ENCODE results near the gene RNPEP. TPM values are rescaled to one million over a fixed set of nuclear protein-coding genes. Genes with fewer than 3 reads are reported as not detected.
A peak's percentile ranks its signal among the peaks of the same experiment; 100 is the strongest.
"Not testable (repeated sequence)": the region's sequence is repeated elsewhere in the genome, so short reads cannot be mapped to it uniquely, and the experiment has no call there.

Gene RNPEP
- total RNA-seq, 1 experiment from 2014 or later = 48.4 TPM

- DNase-seq = no peak
- Histone ChIP-seq H3K36me3 (no peaks in the 10 kb centered on the region), H3K9me3 (replicated peaks) (no peaks in the 10 kb centered on the region), H3K27me3 (no peaks in the 10 kb centered on the region), H3K4me3 (no peak overlapping the region), H3K27ac (no peak overlapping the region), H3K4me1 (peaks cover 25% of the 10 kb centered on the region)
These were observed 30.4 kb downstream of the RNPEP start for GRCh38 chr1:202012544-202013478.

GRCh38 chr1:202013603-202014002, 31.2 kb downstream of the RNPEP start:
- H3K36me3 ChIP-seq = no peaks in the 10 kb centered on the region
- H3K27me3 ChIP-seq = no peaks in the 10 kb centered on the region
- H3K4me1 ChIP-seq = peaks cover 33% of the 10 kb centered on the region
- no peak overlapping the region for H3K4me3 ChIP-seq
- H3K9me3 ChIP-seq (replicated peaks) = no peaks in the 10 kb centered on the region
- H3K27ac ChIP-seq = no peak overlapping the region
- no peak for DNase-seq

- Histone ChIP-seq H3K4me3 (no peak overlapping the region), H3K4me1 (peaks cover 38% of the 10 kb centered on the region), H3K27ac (no peak overlapping the region), H3K9me3 (replicated peaks) (no peaks in the 10 kb centered on the region), H3K36me3 (no peaks in the 10 kb centered on the region), H3K27me3 (peaks cover 2% of the 10 kb centered on the region; the same call in 1 of the 2 replicates)
- no peak for DNase-seq
These were observed 31.6 kb downstream of the RNPEP start for GRCh38 chr1:202014060-202014459.

GRCh38 chr1:202014915-202015661, 32.6 kb downstream of the RNPEP start:
- Histone ChIP-seq H3K9me3 (replicated peaks) (no peaks in the 10 kb centered on the region), H3K36me3 (no peaks in the 10 kb centered on the region), H3K27me3 (peaks cover 4% of the 10 kb centered on the region; the same call in 1 of the 2 replicates), H3K4me1 (peaks cover 35% of the 10 kb centered on the region), H3K4me3 (no peak overlapping the region), H3K27ac (no peak overlapping the region)
- no peak for DNase-seq

GRCh38 chr1:202015662-202015937, 33.2 kb downstream of the RNPEP start:
- Histone ChIP-seq H3K4me1 (peaks cover 30% of the 10 kb centered on the region), H3K27me3 (peaks cover 4% of the 10 kb centered on the region; the same call in 1 of the 2 replicates), H3K27ac (no peak overlapping the region), H3K36me3 (no peaks in the 10 kb centered on the region), H3K9me3 (replicated peaks) (no peaks in the 10 kb centered on the region), H3K4me3 (no peak overlapping the region)
- no peak for DNase-seq

GRCh38 chr1:202016022-202016810, 33.8 kb downstream of the RNPEP start:
- no peak overlapping the region for H3K27ac ChIP-seq
- peak in 1 of 2 experiments; percentile 50 for DNase-seq
- no peaks in the 10 kb centered on the region for H3K36me3 ChIP-seq
- H3K4me1 ChIP-seq = peaks cover 28% of the 10 kb centered on the region
- H3K4me3 ChIP-seq = no peak overlapping the region
- H3K9me3 ChIP-seq (replicated peaks) = no peaks in the 10 kb centered on the region
- H3K27me3 ChIP-seq = peaks cover 4% of the 10 kb centered on the region; the same call in 1 of the 2 replicates

GRCh38 chr1:202016811-202017748, 34.6 kb downstream of the RNPEP start:
- H3K27ac ChIP-seq = no peak overlapping the region
- H3K4me3 ChIP-seq = no peak overlapping the region

GRCh38 chr1:202017749-202018467, 35.5 kb downstream of the RNPEP start:
- Histone ChIP-seq H3K36me3 (no peaks in the 10 kb centered on the region), H3K9me3 (replicated peaks) (no peaks in the 10 kb centered on the region), H3K4me3 (no peak overlapping the region), H3K27ac (no peak overlapping the region), H3K4me1 (peaks cover 28% of the 10 kb centered on the region), H3K27me3 (peaks cover 4% of the 10 kb centered on the region; the same call in 1 of the 2 replicates)
- no peak for DNase-seq

More at GRCh38 chr1:202016811-202017748, 34.6 kb downstream of the RNPEP start:
- no peaks in the 10 kb centered on the region for H3K9me3 ChIP-seq (replicated peaks)
- peaks cover 4% of the 10 kb centered on the region; the same call in 1 of the 2 replicates for H3K27me3 ChIP-seq
- DNase-seq = no peak
- H3K36me3 ChIP-seq = no peaks in the 10 kb centered on the region
- H3K4me1 ChIP-seq = peaks cover 28% of the 10 kb centered on the region

- Histone ChIP-seq H3K9me3 (replicated peaks) (no peaks in the 10 kb centered on the region), H3K27me3 (peaks cover 4% of the 10 kb centered on the region; the same call in 1 of the 2 replicates)
- DNase-seq = peak in 1 of 2 experiments; percentile 44
These were observed 36.2 kb downstream of the RNPEP start for GRCh38 chr1:202018468-202019234.

GRCh38 chr1:202019235-202019558, 36.7 kb downstream of the RNPEP start:
- H3K27me3 ChIP-seq; DNase-seq; H3K4me3 ChIP-seq; H3K9me3 ChIP-seq (replicated peaks); H3K36me3 ChIP-seq; H3K27ac ChIP-seq: not testable (repeated sequence)
- H3K4me1 ChIP-seq = peaks cover 31% of the 10 kb centered on the region

More at GRCh38 chr1:202018468-202019234, 36.2 kb downstream of the RNPEP start:
- Histone ChIP-seq H3K4me3 (no peak overlapping the region), H3K4me1 (peaks cover 31% of the 10 kb centered on the region), H3K36me3 (no peaks in the 10 kb centered on the region), H3K27ac (no peak overlapping the region)

- no peak for DNase-seq
- H3K4me1 ChIP-seq = peaks cover 16% of the 10 kb centered on the region
- H3K27ac ChIP-seq = no peak overlapping the region
- H3K36me3 ChIP-seq = no peaks in the 10 kb centered on the region
- H3K9me3 ChIP-seq (replicated peaks) = no peaks in the 10 kb centered on the region
- no peak overlapping the region for H3K4me3 ChIP-seq
- peaks cover 4% of the 10 kb centered on the region; the same call in 1 of the 2 replicates for H3K27me3 ChIP-seq
These were observed 40.6 kb downstream of the RNPEP start for GRCh38 chr1:202023001-202023433.

- no peaks in the 10 kb centered on the region for H3K9me3 ChIP-seq (replicated peaks)
- H3K4me3 ChIP-seq = no peak overlapping the region
- no peaks in the 10 kb centered on the region for H3K27me3 ChIP-seq
- H3K4me1 ChIP-seq = peaks cover 3% of the 10 kb centered on the region
- no peaks in the 10 kb centered on the region for H3K36me3 ChIP-seq
- no peak for DNase-seq
- H3K27ac ChIP-seq = no peak overlapping the region
These were observed 46.8 kb downstream of the RNPEP start for GRCh38 chr1:202029171-202029665.
